HepG2 (cell line): ENCODE data around the gene WDR93. TPM values are rescaled to one million over a fixed set of nuclear protein-coding genes. Genes with fewer than 3 reads are reported as not detected.
A peak's percentile ranks its signal among the peaks of the same experiment; 100 is the strongest.

ENCODE experiments used
- ATAC-seq: fragments of 200-7000 bp; cut with Tn5 transposase; 3 replicates; pipeline ENCODE4 v1.9.1; 2020; ENCODE audit warnings: mild to moderate bottlenecking, moderate library complexity
- BruUV-seq: library from RNA; stranded (reverse); fragments of 400-500 nt; replicated peaks from 2 replicates; lab custom pipeline; 2021; lab: Mats Ljungman, UMichigan
- CTCF ChIA-PET: fragments of 300-600 bp; formaldehyde crosslinking; extraction: SDS; loops from one replicate; lab custom pipeline; 2021; ENCODE audit warnings: low total read pairs, inconsistent platforms, low intra/inter-chr PET ratio; lab: Yijun Ruan, JAX
- POLR2A ChIA-PET: fragments of 350-600 bp; sonication (Branson Sonifier 250); formaldehyde crosslinking; loops from one replicate; lab custom pipeline; 2020; ENCODE audit warnings: antibody characterized with exemption, inconsistent platforms; lab: Yijun Ruan, JAX
- DNase-seq: peaks from one replicate; pipeline ENCODE4 v3.0.0-alpha.2; 2015; ENCODE audit warnings: low spot score
- FAIRE-seq: peaks from 3 replicates; lab custom pipeline; 2011; peaks lifted over from hg19 to GRCh38; lab: Jason Lieb, UNC
- H2AFZ ChIP-seq: one replicate; pipeline ENCODE4 v1.6.1; 2011; ENCODE audit warnings: low read length, inconsistent platforms
- H3K27ac ChIP-seq: fragments of 300-600 bp; 3 replicates; pipeline ENCODE4 v1.8.0; 2011; ENCODE audit warnings: mixed run types, mild to moderate bottlenecking, mixed read lengths, low read length, inconsistent platforms; ENCODE audit not compliant: insufficient read depth; ENCODE audit errors: extremely low read length
- H3K27me3 ChIP-seq, 2 experiments: fragments of 200-600 bp in 1 of 2; 2 replicates in 1 of 2; 3 replicates in 1 of 2; pipeline versions ENCODE4 v1.6.0 to v1.8.0; 2011; ENCODE audit warnings: low read length in 2 of 2, mild to moderate bottlenecking in 2 of 2, moderate library complexity in 2 of 2, inconsistent platforms in 1 of 2; ENCODE audit not compliant: insufficient read depth in 2 of 2, control insufficient read depth in 1 of 2
- H3K36me3 ChIP-seq, 2 experiments: fragments of 200-600 bp in 1 of 2; replicated peaks in 1 of 2; 2 replicates in 1 of 2; 3 replicates in 1 of 2; pipeline versions ENCODE4 v1.5.1 to v1.8.0; 2011; ENCODE audit warnings: low read length in 2 of 2, inconsistent platforms in 1 of 2; ENCODE audit not compliant: insufficient read depth in 2 of 2, control insufficient read depth in 1 of 2
- H3K4me1 ChIP-seq: 2 replicates; pipeline ENCODE4 v1.5.1; 2012; ENCODE audit warnings: low read length, inconsistent platforms; ENCODE audit not compliant: insufficient read depth
- H3K4me2 ChIP-seq: 2 replicates; pipeline ENCODE4 v1.6.0; 2011; ENCODE audit warnings: low read depth, low read length, inconsistent platforms
- H3K4me3 ChIP-seq, 3 experiments: fragments of 200-600 bp in 1 of 3; sonication (generic), shearing (Covaris generic) in 1 of 3; replicated peaks in 1 of 3; 2 replicates each; pipeline ENCODE4 v1.5.1; 2011 to 2016; ENCODE audit warnings: low read length in 3 of 3, inconsistent platforms in 2 of 3, low read depth in 2 of 3, mild to moderate bottlenecking in 2 of 3, control low read depth in 1 of 3, mixed read lengths in 1 of 3; ENCODE audit not compliant: insufficient read depth in 1 of 3
- H3K79me2 ChIP-seq: one replicate; pipeline ENCODE4 v1.6.1; 2011; ENCODE audit warnings: low read length, inconsistent platforms; ENCODE audit not compliant: insufficient read depth
- H3K9ac ChIP-seq: 2 replicates; pipeline ENCODE4 v1.6.0; 2011; ENCODE audit warnings: mild to moderate bottlenecking, low read depth, low read length, inconsistent platforms; ENCODE audit not compliant: insufficient read depth
- H3K9me3 ChIP-seq: 2 replicates; pipeline ENCODE4 v1.5.1; 2012; ENCODE audit warnings: mild to moderate bottlenecking, low read length
- H4K20me1 ChIP-seq: 2 replicates; pipeline ENCODE4 v1.6.0; 2011; ENCODE audit warnings: inconsistent platforms, mild to moderate bottlenecking, low read length, moderate library complexity; ENCODE audit not compliant: insufficient read depth
- BCL6 ChIP-seq: IDR thresholded peaks from 2 replicates; pipeline ENCODE4 v1.6.1; 2016; ENCODE audit warnings: missing genetic modification reagents, missing compliant biosample characterization
- FOXA3 ChIP-seq: IDR thresholded peaks from 2 replicates; pipeline ENCODE4 v1.6.1; 2016; ENCODE audit warnings: missing genetic modification reagents, missing compliant biosample characterization
- FOXC1 ChIP-seq: sonication (generic); formaldehyde crosslinking; IDR thresholded peaks from 2 replicates; pipeline ENCODE4 v1.8.0; 2022; ENCODE audit warnings: mild to moderate bottlenecking, missing genetic modification reagents, borderline replicate concordance
- KDM2A ChIP-seq: sonication (generic); formaldehyde crosslinking; IDR thresholded peaks from 2 replicates; pipeline ENCODE4 v1.4.0; 2020; ENCODE audit warnings: low read depth, missing genetic modification reagents, borderline replicate concordance
- PITX1 ChIP-seq: sonication (generic); formaldehyde crosslinking; IDR thresholded peaks from 2 replicates; pipeline ENCODE4 v1.5.1; 2020; ENCODE audit warnings: mild to moderate bottlenecking, missing genetic modification reagents
- SOX13 ChIP-seq, 3 experiments: fragments of 450-650 bp in 1 of 3; sonication (generic) in 1 of 3; formaldehyde crosslinking in 1 of 3; IDR thresholded peaks in 2 of 3; conservative IDR thresholded peaks in 1 of 3; 2 replicates each; pipeline versions ENCODE4 v1.5.0 to v1.6.1; 2016 to 2020; ENCODE audit warnings: antibody characterized with exemption in 1 of 3, mild to moderate bottlenecking in 1 of 3, missing compliant biosample characterization in 1 of 3, missing genetic modification reagents in 1 of 3, moderate library complexity in 1 of 3
- TEAD3 ChIP-seq: optimal IDR thresholded peaks from 2 replicates; pipeline ENCODE3; 2016; ENCODE audit warnings: borderline replicate concordance
- YY1 ChIP-seq: IDR thresholded peaks from 2 replicates; pipeline ENCODE4 v1.6.1; 2011; ENCODE audit warnings: low read length, low read depth, moderate library complexity, mild to moderate bottlenecking; ENCODE audit not compliant: insufficient read depth, insufficient replicate concordance
- ZBTB21 ChIP-seq: sonication (generic); formaldehyde crosslinking; IDR thresholded peaks from 2 replicates; pipeline ENCODE4 v1.4.0; 2020; ENCODE audit warnings: missing genetic modification reagents
- ZBTB38 ChIP-seq: sonication (generic); formaldehyde crosslinking; IDR thresholded peaks from 2 replicates; pipeline ENCODE4 v1.5.1; 2020; ENCODE audit warnings: mild to moderate bottlenecking, missing genetic modification reagents
- ZFP37 ChIP-seq: sonication (generic); formaldehyde crosslinking; IDR thresholded peaks from 2 replicates; pipeline ENCODE4 v1.4.0; 2020; ENCODE audit warnings: missing genetic modification reagents, borderline replicate concordance
- ZFP41 ChIP-seq: sonication (generic); formaldehyde crosslinking; IDR thresholded peaks from 2 replicates; pipeline ENCODE4 v1.4.0; 2020; ENCODE audit warnings: mild to moderate bottlenecking, missing genetic modification reagents, borderline replicate concordance
- ZMYM3 ChIP-seq: sonication (generic); formaldehyde crosslinking; IDR thresholded peaks from 2 replicates; pipeline ENCODE4 v1.5.1; 2020; ENCODE audit warnings: mild to moderate bottlenecking, missing genetic modification reagents
- ZNF225 ChIP-seq: sonication (generic); formaldehyde crosslinking; IDR thresholded peaks from 2 replicates; pipeline ENCODE4 v1.4.0; 2020; ENCODE audit warnings: mild to moderate bottlenecking, missing genetic modification reagents
- ZNF768 ChIP-seq: sonication (generic); formaldehyde crosslinking; IDR thresholded peaks from 2 replicates; pipeline ENCODE4 v1.4.0; 2020; ENCODE audit warnings: missing genetic modification reagents
- ZSCAN12 ChIP-seq: sonication (generic); formaldehyde crosslinking; IDR thresholded peaks from 2 replicates; pipeline ENCODE4 v1.9.0; 2021; ENCODE audit warnings: mild to moderate bottlenecking, missing genetic modification reagents
- ZSCAN22 ChIP-seq: sonication (generic); formaldehyde crosslinking; IDR thresholded peaks from 2 replicates; pipeline ENCODE4 v1.4.0; 2020; ENCODE audit warnings: mild to moderate bottlenecking, missing genetic modification reagents
- ZSCAN25 ChIP-seq: sonication (generic); formaldehyde crosslinking; IDR thresholded peaks from 2 replicates; pipeline ENCODE4 v1.8.0; 2022; ENCODE audit warnings: mild to moderate bottlenecking, missing genetic modification reagents
- WGBS: methylation state at CpG from one replicate; pipeline ENCODE4 v1.1.6; 2017; ENCODE audit warnings: low lambda C conversion rate; 5-methylcytosine and 5-hydroxymethylcytosine counted together
- in situ Hi-C: cut with HindIII; loops from 2 replicates; pipeline ENCODE4 v1.10.0; 2017; ENCODE audit warnings: low pct_unique_long_range_greater_than_20kb; ENCODE audit not compliant: extremely low pct_ligation_motif_present
- intact Hi-C: fragments of 100-400 bp; cut with micrococcal nuclease; formaldehyde crosslinking; loops from one replicate; pipeline ENCODE4 v1.10.0; 2022; ENCODE audit not compliant: unreplicated experiment
- polyA plus RNA-seq, 8 experiments: library from polyadenylated mRNA; depleted of rRNA in 3 of 8; stranded (reverse) in 7 of 8; unstranded in 1 of 8; fragments of >200 nt; fragmentation: Illumina TruSeq in 4 of 8; extraction: Trizol in 4 of 8; gene quantifications; 2 replicates each; pipeline versions ENCODE4 v1.2.1 to v1.2.3, GENCODE V29; 2011 to 2016; ENCODE audit warnings: low read depth in 4 of 8, missing spikeins in 1 of 8, mixed read lengths in 1 of 8; ENCODE audit not compliant: insufficient read depth in 1 of 8
- total RNA-seq, 5 experiments: library from RNA; depleted of rRNA; stranded (reverse); fragments of >200 nt; fragmentation: Illumina TruSeq; extraction: Trizol; gene quantifications; 2 replicates each; pipeline ENCODE4 v1.2.3, GENCODE V29; 2016; ENCODE audit warnings: low read depth in 1 of 5
- TF ChIP-seq, protein P1 (sequence below): sonication (generic); formaldehyde crosslinking; IDR thresholded peaks from 2 replicates; pipeline ENCODE4 v1.5.0; 2020; ENCODE audit warnings: missing genetic modification reagents, mild to moderate bottlenecking, borderline replicate concordance
- TF ChIP-seq, protein P2 (sequence below): sonication (generic); formaldehyde crosslinking; IDR thresholded peaks from 2 replicates; pipeline ENCODE4 v1.5.0; 2020; ENCODE audit warnings: missing genetic modification reagents, mild to moderate bottlenecking, borderline replicate concordance
- TF ChIP-seq, protein P3 (sequence below): sonication (generic); formaldehyde crosslinking; conservative IDR thresholded peaks from 2 replicates; pipeline ENCODE4 v1.4.0; 2020; ENCODE audit warnings: missing genetic modification reagents
- TF ChIP-seq, protein P4 (sequence below): sonication (generic); formaldehyde crosslinking; IDR thresholded peaks from 2 replicates; pipeline ENCODE4 v1.4.0; 2020; ENCODE audit warnings: mild to moderate bottlenecking, missing genetic modification reagents

WDR93 gene
- total and polyA plus RNA-seq, 2 of the 13 experiments (the other 11 are each of a cell fraction or from before 2014, with no cell fraction given): 0.07 TPM; not detected in 1

DNA sequence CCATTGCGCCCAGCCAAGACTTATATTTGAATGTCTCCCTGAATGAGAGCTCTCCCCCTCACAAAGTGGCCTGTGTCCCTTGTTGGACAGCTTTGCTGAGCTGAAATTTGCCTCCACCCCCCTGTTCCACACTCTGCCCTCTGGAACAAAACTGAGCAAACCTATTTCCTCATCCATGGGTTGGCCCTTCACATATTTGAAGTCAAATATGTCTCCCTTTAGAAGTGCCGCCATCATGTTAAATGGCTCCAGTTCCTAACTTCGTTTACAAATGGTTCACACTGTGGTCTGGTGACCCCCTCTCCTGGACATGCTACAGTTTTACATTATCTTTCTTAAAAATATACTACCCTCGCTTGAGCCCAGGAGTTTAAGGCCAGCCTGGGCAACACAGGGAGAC, 16.1 kb upstream of the WDR93 start:
- in situ Hi-C loops: no loop called here
- ATAC-seq: peak; percentile 84
- CTCF ChIA-PET: interaction anchor here (2.5 kb wide), 1 partner anchor 27 kb away, joined by 28 read pairs; no protein-coding TSS in a partner anchor
- Histone ChIP-seq H2AFZ (peak overlapping the region; percentile 27), H4K20me1 (no peaks in the 10 kb centered on the region), H3K27me3 (no peaks in the 10 kb centered on the region), H3K4me1 (peaks cover 41% of the 10 kb centered on the region), H3K4me3 (no peak overlapping the region), H3K36me3 (no peaks in the 10 kb centered on the region), H3K4me2 (peak overlapping the region; percentile 62), H3K27ac (peak overlapping the region; percentile 65), H3K9ac (no peak overlapping the region), H3K9me3 (no peaks in the 10 kb centered on the region), H3K79me2 (no peaks in the 10 kb centered on the region)
- BruUV-seq: no TSS peak
- peak; percentile 93 for DNase-seq
- WGBS: 12% methylated on average over 4 of the region's 4 CpGs
- FAIRE-seq: peak; percentile 89
- POLR2A ChIA-PET: interaction anchor here (0.9 to 1.2 kb wide), 2 partner anchors 8 to 10 kb away, joined by 3 to 4 read pairs; no protein-coding TSS in a partner anchor
- intact Hi-C loops: loop anchor here (1.0 to 10.0 kb wide), 2 partner anchors 27 to 180 kb away; partner anchors contain the start of gene RHCG
- TF ChIP-seq ZFP41 (CRISPR knock-in tag) (no peak), ZBTB21 (CRISPR knock-in tag) (no peak), TEAD3 (peak; percentile 19), KDM2A (no peak), ZFP37 (CRISPR knock-in tag) (no peak), ZNF225 (no peak), ZSCAN12 (CRISPR knock-in tag) (no peak), FOXC1 (CRISPR knock-in tag) (no peak), ZNF768 (no peak), PITX1 (CRISPR knock-in tag) (no peak; the same call in 1 of the 2 replicates), SOX13 (IDR thresholded peaks at IDR 0.05) (no peak), SOX13 (CRISPR knock-in tag; conservative IDR thresholded peaks at IDR 0.05 in 1 of 2, IDR thresholded peaks at IDR 0.05 in 1 of 2) (peak in 1 of 2 experiments; percentile 26; a peak in 1 of 4 replicates), BCL6 (CRISPR knock-in tag) (no peak), ZMYM3 (CRISPR knock-in tag) (no peak), ZSCAN25 (no peak), FOXA3 (CRISPR knock-in tag) (peak; percentile 24; the same call in 1 of the 2 replicates), ZSCAN22 (no peak), YY1 (peak; percentile 73), ZBTB38 (CRISPR knock-in tag) (no peak)
- TF ChIP-seq, protein P1, sequence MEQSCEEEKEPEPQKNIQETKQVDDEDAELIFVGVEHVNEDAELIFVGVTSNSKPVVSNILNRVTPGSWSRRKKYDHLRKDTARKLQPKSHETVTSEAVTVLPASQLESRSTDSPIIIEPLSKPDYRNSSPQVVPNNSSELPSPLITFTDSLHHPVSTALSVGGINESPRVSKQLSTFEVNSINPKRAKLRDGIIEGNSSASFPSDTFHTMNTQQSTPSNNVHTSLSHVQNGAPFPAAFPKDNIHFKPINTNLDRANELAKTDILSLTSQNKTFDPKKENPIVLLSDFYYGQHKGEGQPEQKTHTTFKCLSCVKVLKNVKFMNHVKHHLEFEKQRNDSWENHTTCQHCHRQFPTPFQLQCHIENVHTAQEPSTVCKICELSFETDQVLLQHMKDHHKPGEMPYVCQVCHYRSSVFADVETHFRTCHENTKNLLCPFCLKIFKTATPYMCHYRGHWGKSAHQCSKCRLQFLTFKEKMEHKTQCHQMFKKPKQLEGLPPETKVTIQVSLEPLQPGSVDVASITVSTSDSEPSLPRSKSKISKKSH (CRISPR knock-in tag): no peak
- TF ChIP-seq, protein P2, sequence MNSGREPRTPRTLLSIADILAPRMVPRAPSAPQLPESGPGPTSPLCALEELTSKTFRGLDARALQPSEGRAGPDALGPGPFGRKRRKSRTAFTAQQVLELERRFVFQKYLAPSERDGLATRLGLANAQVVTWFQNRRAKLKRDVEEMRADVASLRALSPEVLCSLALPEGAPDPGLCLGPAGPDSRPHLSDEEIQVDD (CRISPR knock-in tag): no peak
- TF ChIP-seq, protein P3, sequence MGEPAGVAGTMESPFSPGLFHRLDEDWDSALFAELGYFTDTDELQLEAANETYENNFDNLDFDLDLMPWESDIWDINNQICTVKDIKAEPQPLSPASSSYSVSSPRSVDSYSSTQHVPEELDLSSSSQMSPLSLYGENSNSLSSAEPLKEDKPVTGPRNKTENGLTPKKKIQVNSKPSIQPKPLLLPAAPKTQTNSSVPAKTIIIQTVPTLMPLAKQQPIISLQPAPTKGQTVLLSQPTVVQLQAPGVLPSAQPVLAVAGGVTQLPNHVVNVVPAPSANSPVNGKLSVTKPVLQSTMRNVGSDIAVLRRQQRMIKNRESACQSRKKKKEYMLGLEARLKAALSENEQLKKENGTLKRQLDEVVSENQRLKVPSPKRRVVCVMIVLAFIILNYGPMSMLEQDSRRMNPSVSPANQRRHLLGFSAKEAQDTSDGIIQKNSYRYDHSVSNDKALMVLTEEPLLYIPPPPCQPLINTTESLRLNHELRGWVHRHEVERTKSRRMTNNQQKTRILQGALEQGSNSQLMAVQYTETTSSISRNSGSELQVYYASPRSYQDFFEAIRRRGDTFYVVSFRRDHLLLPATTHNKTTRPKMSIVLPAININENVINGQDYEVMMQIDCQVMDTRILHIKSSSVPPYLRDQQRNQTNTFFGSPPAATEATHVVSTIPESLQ: no peak
- TF ChIP-seq, protein P4, sequence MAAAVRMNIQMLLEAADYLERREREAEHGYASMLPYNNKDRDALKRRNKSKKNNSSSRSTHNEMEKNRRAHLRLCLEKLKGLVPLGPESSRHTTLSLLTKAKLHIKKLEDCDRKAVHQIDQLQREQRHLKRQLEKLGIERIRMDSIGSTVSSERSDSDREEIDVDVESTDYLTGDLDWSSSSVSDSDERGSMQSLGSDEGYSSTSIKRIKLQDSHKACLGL (CRISPR knock-in tag): no peak
